Endothelial cell of umbilical vein (primary cell): Measurements from ENCODE around the gene PLAC8. TPM values are rescaled to one million over a fixed set of nuclear protein-coding genes. Genes with fewer than 3 reads are reported as not detected.

Experiments
- BruUV-seq: library from RNA; stranded (reverse); fragments of 400-500 nt; replicated peaks from 2 replicates; lab custom pipeline; 2021; lab: Mats Ljungman, UMichigan
- CTCF ChIA-PET: fragments of 300-600, 350-600 bp; sonication (Branson Sonifier 250); formaldehyde crosslinking; loops from one replicate; lab custom pipeline; 2021; ENCODE audit warnings: antibody characterized with exemption, inconsistent platforms; lab: Charles Lee
- POLR2A ChIA-PET: fragments of 300-600, 350-600 bp; sonication (Branson Sonifier 250); formaldehyde crosslinking; loops from one replicate; lab custom pipeline; 2021; ENCODE audit warnings: antibody characterized with exemption, inconsistent platforms; lab: Charles Lee
- DNase-seq: peaks from one replicate; pipeline ENCODE4 v3.0.0-alpha.2; 2011; ENCODE audit warnings: low read depth, low spot score
- FAIRE-seq: peaks from 2 replicates; lab custom pipeline; 2011; peaks lifted over from hg19 to GRCh38; lab: Jason Lieb, UNC
- H2AFZ ChIP-seq: 2 replicates; pipeline ENCODE4 v1.6.0; 2012; ENCODE audit warnings: low read depth, low read length, control low read depth, inconsistent platforms
- H3K27ac ChIP-seq: 2 replicates; pipeline ENCODE4 v1.5.1; 2011; ENCODE audit warnings: low read depth, mild to moderate bottlenecking, control low read depth, low read length, moderate library complexity; ENCODE audit not compliant: insufficient read depth
- H3K27me3 ChIP-seq, 2 experiments: 2 replicates each; pipeline versions ENCODE4 v1.6.0 to v1.6.1; 2011; ENCODE audit warnings: low read length in 2 of 2, mixed read lengths in 1 of 2; ENCODE audit not compliant: control insufficient read depth in 2 of 2, insufficient read depth in 2 of 2
- H3K36me3 ChIP-seq, 2 experiments: 2 replicates in 1 of 2; 3 replicates in 1 of 2; pipeline ENCODE4 v1.5.1; 2011; ENCODE audit warnings: low read length in 2 of 2, mild to moderate bottlenecking in 1 of 2, moderate library complexity in 1 of 2; ENCODE audit not compliant: control insufficient read depth in 2 of 2, insufficient read depth in 2 of 2; ENCODE audit errors: extremely low read depth in 1 of 2
- H3K4me1 ChIP-seq: 3 replicates; pipeline ENCODE4 v1.5.1; 2011; ENCODE audit warnings: mild to moderate bottlenecking, low read length; ENCODE audit not compliant: control insufficient read depth, insufficient read depth; ENCODE audit errors: extremely low read depth
- H3K4me2 ChIP-seq: 2 replicates; pipeline ENCODE4 v1.6.1; 2011; ENCODE audit warnings: low read length, control low read depth, mixed read lengths; ENCODE audit not compliant: insufficient read depth
- H3K4me3 ChIP-seq, 3 experiments: fragments of 200-600 bp in 1 of 3; sonication (generic), shearing (Covaris generic) in 1 of 3; replicated peaks in 1 of 3; 2 replicates each; pipeline ENCODE4 v1.5.1; 2011 to 2016; ENCODE audit warnings: control low read depth in 3 of 3, low read length in 3 of 3, mild to moderate bottlenecking in 2 of 3, inconsistent platforms in 1 of 3, low read depth in 1 of 3, moderate library complexity in 1 of 3; ENCODE audit not compliant: insufficient read depth in 1 of 3
- H3K79me2 ChIP-seq: 2 replicates; pipeline ENCODE4 v1.6.0; 2012; ENCODE audit warnings: low read length, inconsistent platforms; ENCODE audit not compliant: control insufficient read depth, insufficient read depth
- H3K9ac ChIP-seq: replicated peaks from 2 replicates; pipeline ENCODE3; 2011; ENCODE audit warnings: low read length, control low read depth; ENCODE audit not compliant: insufficient read depth; ENCODE audit errors: extremely low read depth
- H3K9me1 ChIP-seq: replicated peaks from 3 replicates; pipeline ENCODE4 v1.6.0; 2011; ENCODE audit warnings: mild to moderate bottlenecking, low read length; ENCODE audit not compliant: control insufficient read depth, insufficient read depth; ENCODE audit errors: extremely low read depth
- H3K9me3 ChIP-seq: replicated peaks from 2 replicates; pipeline ENCODE4 v1.5.1; 2012; ENCODE audit warnings: low read length, inconsistent platforms; ENCODE audit not compliant: control insufficient read depth, insufficient read depth
- H4K20me1 ChIP-seq: replicated peaks from 2 replicates; pipeline ENCODE3; 2011; ENCODE audit warnings: mild to moderate bottlenecking, low read length; ENCODE audit not compliant: control insufficient read depth, insufficient read depth; ENCODE audit errors: extremely low read depth
- EZH2 ChIP-seq: IDR thresholded peaks from 2 replicates; pipeline ENCODE4 v1.6.1; 2012; ENCODE audit warnings: borderline replicate concordance, low read depth, mild to moderate bottlenecking, moderate library complexity, low read length, inconsistent platforms; ENCODE audit not compliant: severe bottlenecking
- FOS ChIP-seq: IDR thresholded peaks from 2 replicates; pipeline ENCODE4 v1.6.1; 2011; ENCODE audit warnings: mild to moderate bottlenecking, low read length, moderate library complexity, borderline replicate concordance; ENCODE audit not compliant: insufficient read depth
- GATA2 ChIP-seq: IDR thresholded peaks from 2 replicates; pipeline ENCODE4 v1.7.0; 2011; ENCODE audit warnings: low read depth, mild to moderate bottlenecking, moderate library complexity, mixed read lengths, low read length; ENCODE audit not compliant: insufficient read length, insufficient read depth
- JUN ChIP-seq: IDR thresholded peaks from 2 replicates; pipeline ENCODE4 v1.6.1; 2011; ENCODE audit warnings: borderline replicate concordance, low read depth; ENCODE audit not compliant: insufficient read length, insufficient read depth
- MYC ChIP-seq: IDR thresholded peaks from one replicate; pipeline ENCODE4 v1.6.1; 2011; ENCODE audit warnings: mild to moderate bottlenecking, low read depth, low read length
- POLR2A ChIP-seq: IDR thresholded peaks from 2 replicates; pipeline ENCODE4 v1.6.1; 2012; ENCODE audit warnings: low read depth, mild to moderate bottlenecking, control low read depth, low read length
- POLR2AphosphoS5 ChIP-seq: IDR thresholded peaks from 2 replicates; pipeline ENCODE4 v1.6.1; 2012; ENCODE audit warnings: low read depth, mild to moderate bottlenecking, control low read depth, low read length, moderate library complexity; ENCODE audit not compliant: insufficient read depth
- dilution Hi-C: fragments of 300-500 bp; cut with MboI; formaldehyde crosslinking; loops from one replicate; pipeline ENCODE4 v1.15.0; 2019; ENCODE audit warnings: low sequenced_read_pairs; ENCODE audit not compliant: extremely low pct_ligation_motif_present
- intact Hi-C: fragments of 100-400 bp; cut with micrococcal nuclease; formaldehyde crosslinking; loops from one replicate; pipeline ENCODE4 v1.10.0; 2022
- polyA plus RNA-seq, 4 experiments: library from polyadenylated mRNA; depleted of rRNA in 3 of 4; stranded (reverse) in 3 of 4; unstranded in 1 of 4; fragments of >200 nt; gene quantifications; 2 replicates each; pipeline versions ENCODE4 v1.2.1 to v1.2.3, GENCODE V29; 2011 to 2012; ENCODE audit warnings: missing spikeins in 1 of 4
- total RNA-seq: library from RNA; stranded (reverse); gene quantifications from 2 replicates; pipeline ENCODE4 v1.2.3, GENCODE V29; 2021
- TF ChIP-seq, protein P1 (sequence below): IDR thresholded peaks from 2 replicates; pipeline ENCODE4 v1.6.1; 2011; ENCODE audit not compliant: insufficient read depth, insufficient read length
- TF ChIP-seq, protein P2 (sequence below), 2 donors: IDR thresholded peaks; 1 replicate in 1 of 2; 2 replicates in 1 of 2; pipeline ENCODE4 v1.5.1; 2011; ENCODE audit warnings: low read length in 2 of 2, mild to moderate bottlenecking in 2 of 2, moderate library complexity in 2 of 2, control low read depth in 1 of 2, inconsistent platforms in 1 of 2, low read depth in 1 of 2; ENCODE audit not compliant: insufficient read depth in 1 of 2; ENCODE audit errors: extremely low read depth in 1 of 2

PLAC8 gene
- total and polyA plus RNA-seq, 2 donors (not counting 3 experiments of a cell fraction or from before 2014, with no cell fraction given): 4.9 to 5.7 TPM

DNA sequence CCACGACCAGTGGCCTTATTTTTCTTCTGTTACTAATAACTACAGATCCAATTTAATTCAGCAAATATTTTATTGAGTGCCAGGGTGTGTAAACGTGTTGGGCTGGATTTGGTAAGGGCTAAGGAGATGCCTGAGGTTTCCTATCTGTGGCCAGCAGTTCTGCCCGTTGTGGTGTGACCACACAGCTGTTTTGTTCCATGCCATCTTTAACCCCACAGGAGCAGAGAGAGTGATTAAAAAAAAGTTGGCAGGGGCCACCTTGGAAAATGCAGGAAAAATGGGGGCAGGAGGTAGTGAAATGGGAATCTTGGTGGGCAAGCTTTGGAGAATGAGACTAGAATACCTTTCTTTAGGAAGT, 1.1 kb downstream of the PLAC8 start:
- no peak for DNase-seq
- TF ChIP-seq, protein P1, sequence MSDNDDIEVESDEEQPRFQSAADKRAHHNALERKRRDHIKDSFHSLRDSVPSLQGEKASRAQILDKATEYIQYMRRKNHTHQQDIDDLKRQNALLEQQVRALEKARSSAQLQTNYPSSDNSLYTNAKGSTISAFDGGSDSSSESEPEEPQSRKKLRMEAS: no peak
- TF ChIP-seq EZH2: no peak
- no peak for TF ChIP-seq POLR2AphosphoS5
- TF ChIP-seq GATA2: no peak
- TF ChIP-seq MYC: no peak
- TF ChIP-seq, protein P2, sequence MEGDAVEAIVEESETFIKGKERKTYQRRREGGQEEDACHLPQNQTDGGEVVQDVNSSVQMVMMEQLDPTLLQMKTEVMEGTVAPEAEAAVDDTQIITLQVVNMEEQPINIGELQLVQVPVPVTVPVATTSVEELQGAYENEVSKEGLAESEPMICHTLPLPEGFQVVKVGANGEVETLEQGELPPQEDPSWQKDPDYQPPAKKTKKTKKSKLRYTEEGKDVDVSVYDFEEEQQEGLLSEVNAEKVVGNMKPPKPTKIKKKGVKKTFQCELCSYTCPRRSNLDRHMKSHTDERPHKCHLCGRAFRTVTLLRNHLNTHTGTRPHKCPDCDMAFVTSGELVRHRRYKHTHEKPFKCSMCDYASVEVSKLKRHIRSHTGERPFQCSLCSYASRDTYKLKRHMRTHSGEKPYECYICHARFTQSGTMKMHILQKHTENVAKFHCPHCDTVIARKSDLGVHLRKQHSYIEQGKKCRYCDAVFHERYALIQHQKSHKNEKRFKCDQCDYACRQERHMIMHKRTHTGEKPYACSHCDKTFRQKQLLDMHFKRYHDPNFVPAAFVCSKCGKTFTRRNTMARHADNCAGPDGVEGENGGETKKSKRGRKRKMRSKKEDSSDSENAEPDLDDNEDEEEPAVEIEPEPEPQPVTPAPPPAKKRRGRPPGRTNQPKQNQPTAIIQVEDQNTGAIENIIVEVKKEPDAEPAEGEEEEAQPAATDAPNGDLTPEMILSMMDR (IDR thresholded peaks at IDR 0.05; ENCODE audit: extremely low read depth in 1 of 2, insufficient read depth in 1 of 2, low read depth in 1 of 2, low read length in 2 of 2): no peak
- TF ChIP-seq FOS: no peak
- TF ChIP-seq JUN: no peak
- TF ChIP-seq POLR2A: no peak
- Histone ChIP-seq H3K79me2 (no peaks in the 10 kb centered on the region), H4K20me1 (no peaks in the 10 kb centered on the region), H2AFZ (peak overlapping the region; percentile 52), H3K9me1 (no peaks in the 10 kb centered on the region), H3K4me3 (no peak overlapping the region), H3K27me3 (no peaks in the 10 kb centered on the region), H3K9me3 (no peaks in the 10 kb centered on the region), H3K27ac (no peak overlapping the region), H3K4me2 (no peak overlapping the region), H3K9ac (no peak overlapping the region), H3K4me1 (peaks cover 13% of the 10 kb centered on the region), H3K36me3 (no peaks in the 10 kb centered on the region)
- ChIA-PET POLR2A (no interaction called here), CTCF (interaction anchor here (1.2 to 2.2 kb wide), 5 partner anchors 8 to 147 kb away, joined by 3 to 10 read pairs (median 6); partner anchors contain the start of gene COPS4)
- intact Hi-C loops (no loop called here), dilution Hi-C loops (no loop called here)
- BruUV-seq: no TSS peak
- no peak for FAIRE-seq
